SK-N-SH treated with all-trans-retinoic acid at 6 μM for 48 hours (cell line): ENCODE measurements around the gene FAM117A.

Experiments used
- ATAC-seq: fragments of 200-7000 bp; cut with Tn5 transposase; 3 replicates; pipeline ENCODE4 v1.9.1; 2020; ENCODE audit warnings: mild to moderate bottlenecking, moderate library complexity
- ARNTL ChIP-seq: fragments of 450-650 bp; formaldehyde crosslinking; IDR thresholded peaks from 2 replicates; pipeline ENCODE4 v1.5.0; 2020; ENCODE audit warnings: low read depth, mild to moderate bottlenecking, moderate library complexity, borderline replicate concordance
- BACH2 ChIP-seq: fragments of 250-450 bp; sonication (Bioruptor Pico); IDR thresholded peaks from 2 replicates; pipeline ENCODE4 v1.9.0; 2021; ENCODE audit warnings: mild to moderate bottlenecking, borderline replicate concordance
- CSDC2 ChIP-seq: fragments of 250-450 bp; sonication (Bioruptor Pico); IDR thresholded peaks from 2 replicates; pipeline ENCODE4 v1.5.0; 2020; ENCODE audit warnings: mild to moderate bottlenecking, moderate library complexity
- ESRRG ChIP-seq: fragments of 250-450 bp; sonication (Bioruptor Pico); IDR thresholded peaks from 2 replicates; pipeline ENCODE4 v1.6.1; 2021; ENCODE audit warnings: mild to moderate bottlenecking
- GLIS3 ChIP-seq: fragments of 250-450 bp; sonication (Bioruptor Pico); IDR thresholded peaks from 2 replicates; pipeline ENCODE4 v1.5.0; 2020; ENCODE audit warnings: mild to moderate bottlenecking, moderate library complexity
- ISL1 ChIP-seq: fragments of 250-450 bp; sonication (Bioruptor Pico); IDR thresholded peaks from 2 replicates; pipeline ENCODE4 v2.1.2; 2022; ENCODE audit warnings: mild to moderate bottlenecking, moderate library complexity
- OSR1 ChIP-seq: fragments of 250-450 bp; sonication (Bioruptor Pico); IDR thresholded peaks from 2 replicates; pipeline ENCODE4 v1.8.0; 2022; ENCODE audit warnings: moderate library complexity, mild to moderate bottlenecking, inconsistent platforms
- PPARA ChIP-seq: fragments of 250-450 bp; sonication (Bioruptor Pico); IDR thresholded peaks from 2 replicates; pipeline ENCODE4 v1.5.0; 2020; ENCODE audit warnings: mild to moderate bottlenecking, borderline replicate concordance
- RARB ChIP-seq: fragments of 250-450 bp; sonication (Bioruptor Pico); IDR thresholded peaks from 2 replicates; pipeline ENCODE4 v1.8.0; 2021; ENCODE audit warnings: mild to moderate bottlenecking, moderate library complexity
- SNAI2 ChIP-seq: fragments of 250-450 bp; sonication (Bioruptor Pico); IDR thresholded peaks from 2 replicates; pipeline ENCODE4 v1.5.0; 2020; ENCODE audit warnings: mild to moderate bottlenecking, moderate library complexity
- TCF4 ChIP-seq: fragments of 250-450 bp; sonication (Bioruptor Pico); IDR thresholded peaks from 2 replicates; pipeline ENCODE4 v1.8.0; 2021; ENCODE audit warnings: mild to moderate bottlenecking, moderate library complexity, borderline replicate concordance
- ZC3H10 ChIP-seq: fragments of 250-450 bp; sonication (Bioruptor Pico); IDR thresholded peaks from 2 replicates; pipeline ENCODE4 v1.5.1; 2021; ENCODE audit warnings: mild to moderate bottlenecking, moderate library complexity
- ZFP3 ChIP-seq: fragments of 250-450 bp; sonication (Bioruptor Pico); IDR thresholded peaks from 2 replicates; pipeline ENCODE4 v1.5.0; 2020; ENCODE audit warnings: mild to moderate bottlenecking, moderate library complexity
- ZFP30 ChIP-seq: fragments of 450-650 bp; formaldehyde crosslinking; IDR thresholded peaks from 2 replicates; pipeline ENCODE4 v1.5.0; 2022; ENCODE audit warnings: mild to moderate bottlenecking, moderate library complexity
- ZNF565 ChIP-seq: fragments of 450-650 bp; formaldehyde crosslinking; conservative IDR thresholded peaks from 2 replicates; pipeline ENCODE4 v1.5.0; 2020; ENCODE audit warnings: low read depth, mild to moderate bottlenecking, moderate library complexity
- ZNF70 ChIP-seq: fragments of 450-650 bp; formaldehyde crosslinking; IDR thresholded peaks from 2 replicates; pipeline ENCODE4 v1.5.0; 2020; ENCODE audit warnings: mild to moderate bottlenecking, moderate library complexity
- ZNF8 ChIP-seq: fragments of 450-650 bp; formaldehyde crosslinking; IDR thresholded peaks from 2 replicates; pipeline ENCODE4 v1.5.0; 2020; ENCODE audit warnings: mild to moderate bottlenecking, moderate library complexity
- TF ChIP-seq, protein P1 (sequence below): fragments of 250-450 bp; sonication (Bioruptor Pico); IDR thresholded peaks from 2 replicates; pipeline ENCODE4 v1.5.1; 2020; ENCODE audit warnings: low read depth, mild to moderate bottlenecking, moderate library complexity
- TF ChIP-seq, protein P2 (sequence below): fragments of 250-450 bp; sonication (Bioruptor Pico); IDR thresholded peaks from 2 replicates; pipeline ENCODE4 v1.5.1; 2021; ENCODE audit warnings: mild to moderate bottlenecking, moderate library complexity
- TF ChIP-seq, protein P3 (sequence below): fragments of 250-450 bp; sonication (Bioruptor Pico); IDR thresholded peaks from 2 replicates; pipeline ENCODE4 v1.5.0; 2020; ENCODE audit warnings: mild to moderate bottlenecking, moderate library complexity
- TF ChIP-seq, protein P4 (sequence below): fragments of 250-450 bp; sonication (Bioruptor Pico); IDR thresholded peaks from 2 replicates; pipeline ENCODE4 v1.8.0; 2021; ENCODE audit warnings: low read depth, mild to moderate bottlenecking, moderate library complexity, borderline replicate concordance

FAM117A gene

DNA sequence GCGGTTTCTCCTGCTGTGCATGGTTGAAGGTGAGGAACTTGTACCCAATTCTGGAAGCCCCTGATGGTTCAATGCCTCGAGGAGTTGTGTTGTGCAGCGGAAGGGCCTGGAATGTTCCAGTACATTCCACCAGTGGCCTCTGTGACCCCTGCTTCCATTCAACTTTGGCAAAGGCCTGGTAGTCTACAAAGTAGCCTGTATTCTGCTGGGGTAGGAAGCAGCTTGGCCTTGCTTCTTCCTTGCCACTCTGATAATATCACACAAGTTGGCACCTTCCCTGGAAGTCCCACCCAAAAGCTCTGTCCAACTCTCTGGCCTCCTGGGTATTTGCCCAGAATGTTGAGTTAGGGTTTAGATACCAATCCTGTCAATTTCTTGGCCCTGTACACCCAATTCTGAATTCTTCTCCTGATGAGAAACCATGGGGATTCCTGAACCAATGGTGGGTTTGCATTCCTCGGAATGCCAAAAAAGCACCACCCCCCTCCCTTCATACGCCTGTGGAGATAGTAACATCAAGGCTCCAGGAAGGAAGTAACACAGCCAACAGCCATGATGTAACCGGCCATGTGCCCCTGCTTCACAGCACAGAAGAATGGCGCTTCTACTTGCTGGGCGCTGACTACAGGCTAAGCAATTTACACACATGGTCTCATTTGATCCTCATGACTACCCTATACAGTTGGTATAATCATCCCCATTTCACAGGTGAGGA, 11.8 kb upstream of the FAM117A start:
- TF ChIP-seq ZFP30 (CRISPR knock-in tag) = no peak
- no peak for TF ChIP-seq ESRRG (CRISPR knock-in tag)
- TF ChIP-seq ZC3H10 = no peak
- no peak for TF ChIP-seq BACH2 (CRISPR knock-in tag)
- no peak for TF ChIP-seq GLIS3 (CRISPR knock-in tag)
- no peak for TF ChIP-seq RARB
- TF ChIP-seq, all 23 proteins: peak for 0
- ATAC-seq = no peak

DNA sequence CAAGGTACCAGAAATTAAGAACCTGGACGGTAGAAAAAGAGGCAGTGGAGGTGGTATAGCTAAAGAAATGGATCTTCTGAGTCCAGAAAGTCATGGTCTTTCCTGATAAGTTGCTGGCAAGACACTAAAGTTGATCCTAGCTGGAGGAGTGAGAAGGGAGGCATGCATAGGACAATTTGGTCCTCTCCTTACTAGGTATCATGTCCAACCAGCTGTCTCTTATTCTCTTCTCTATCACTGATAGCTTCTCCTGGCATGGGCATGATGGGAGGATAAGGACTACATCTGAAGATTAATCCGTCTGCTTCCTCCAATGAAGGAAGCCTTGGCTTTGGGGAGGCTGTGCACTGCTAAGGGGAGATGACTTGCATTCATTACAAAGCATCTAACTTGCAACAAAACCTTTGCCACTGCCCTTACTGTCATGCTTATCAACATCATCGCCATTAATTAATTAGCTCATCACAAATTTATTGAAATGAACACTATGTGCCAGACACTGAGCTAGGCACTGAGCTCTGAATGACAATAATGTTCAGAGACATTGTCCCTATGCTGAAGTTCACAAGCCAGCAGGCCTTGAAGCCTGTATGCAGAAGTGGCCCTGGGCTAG, 3.1 kb upstream of the FAM117A start:
- ATAC-seq = no peak
- TF ChIP-seq ZNF565 (CRISPR knock-in tag) (no peak), OSR1 (CRISPR knock-in tag) (no peak), PPARA (CRISPR knock-in tag) (no peak), GLIS3 (CRISPR knock-in tag) (no peak), BACH2 (CRISPR knock-in tag) (no peak)

DNA sequence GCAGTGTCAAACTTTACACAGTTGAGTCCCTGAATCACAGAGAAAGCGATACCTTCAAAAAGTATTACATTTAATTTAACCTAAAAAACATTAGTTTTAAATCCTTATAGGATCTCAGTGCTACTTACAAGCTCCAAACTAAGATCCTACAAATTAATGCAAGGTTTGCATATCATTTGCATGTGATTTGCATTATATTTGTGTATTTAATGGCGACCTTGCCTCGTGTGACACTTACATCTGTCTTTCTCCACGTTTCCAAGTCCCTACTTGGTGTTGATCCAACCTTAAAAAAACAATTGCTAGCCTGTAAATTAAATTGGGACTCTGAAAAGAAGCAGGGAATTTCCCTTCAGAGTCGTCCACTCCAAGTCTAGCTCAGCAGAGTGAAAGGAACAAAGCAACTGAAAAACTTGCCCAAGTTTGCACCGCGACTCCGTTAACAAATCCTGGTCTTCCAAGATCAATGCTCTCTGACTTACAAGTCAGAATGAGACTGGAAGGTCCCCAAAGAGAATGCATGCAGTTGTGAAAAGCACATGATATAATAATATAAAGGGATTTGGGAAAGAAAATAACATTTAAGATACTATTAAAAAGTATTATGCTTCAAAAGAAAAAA, 739 bp upstream of the FAM117A start:
- ATAC-seq = no peak
- TF ChIP-seq, protein P1, sequence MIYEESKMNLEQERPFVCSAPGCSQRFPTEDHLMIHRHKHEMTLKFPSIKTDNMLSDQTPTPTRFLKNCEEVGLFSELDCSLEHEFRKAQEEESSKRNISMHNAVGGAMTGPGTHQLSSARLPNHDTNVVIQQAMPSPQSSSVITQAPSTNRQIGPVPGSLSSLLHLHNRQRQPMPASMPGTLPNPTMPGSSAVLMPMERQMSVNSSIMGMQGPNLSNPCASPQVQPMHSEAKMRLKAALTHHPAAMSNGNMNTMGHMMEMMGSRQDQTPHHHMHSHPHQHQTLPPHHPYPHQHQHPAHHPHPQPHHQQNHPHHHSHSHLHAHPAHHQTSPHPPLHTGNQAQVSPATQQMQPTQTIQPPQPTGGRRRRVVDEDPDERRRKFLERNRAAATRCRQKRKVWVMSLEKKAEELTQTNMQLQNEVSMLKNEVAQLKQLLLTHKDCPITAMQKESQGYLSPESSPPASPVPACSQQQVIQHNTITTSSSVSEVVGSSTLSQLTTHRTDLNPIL (CRISPR knock-in tag) = no peak
- TF ChIP-seq RARB = no peak
- no peak for TF ChIP-seq ZC3H10
- TF ChIP-seq BACH2 (CRISPR knock-in tag) = no peak
- TF ChIP-seq ZNF70 = no peak
- TF ChIP-seq SNAI2 (CRISPR knock-in tag) = no peak
- TF ChIP-seq, protein P2, sequence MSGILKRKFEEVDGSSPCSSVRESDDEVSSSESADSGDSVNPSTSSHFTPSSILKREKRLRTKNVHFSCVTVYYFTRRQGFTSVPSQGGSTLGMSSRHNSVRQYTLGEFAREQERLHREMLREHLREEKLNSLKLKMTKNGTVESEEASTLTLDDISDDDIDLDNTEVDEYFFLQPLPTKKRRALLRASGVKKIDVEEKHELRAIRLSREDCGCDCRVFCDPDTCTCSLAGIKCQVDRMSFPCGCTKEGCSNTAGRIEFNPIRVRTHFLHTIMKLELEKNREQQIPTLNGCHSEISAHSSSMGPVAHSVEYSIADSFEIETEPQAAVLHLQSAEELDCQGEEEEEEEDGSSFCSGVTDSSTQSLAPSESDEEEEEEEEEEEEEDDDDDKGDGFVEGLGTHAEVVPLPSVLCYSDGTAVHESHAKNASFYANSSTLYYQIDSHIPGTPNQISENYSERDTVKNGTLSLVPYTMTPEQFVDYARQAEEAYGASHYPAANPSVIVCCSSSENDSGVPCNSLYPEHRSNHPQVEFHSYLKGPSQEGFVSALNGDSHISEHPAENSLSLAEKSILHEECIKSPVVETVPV (CRISPR knock-in tag) = no peak
- TF ChIP-seq ISL1 (CRISPR knock-in tag) = no peak
- no peak for TF ChIP-seq ESRRG (CRISPR knock-in tag)
- no peak for TF ChIP-seq TCF4 (CRISPR knock-in tag)
- no peak for TF ChIP-seq CSDC2
- TF ChIP-seq ZFP30 (CRISPR knock-in tag) = no peak
- TF ChIP-seq, protein P3, sequence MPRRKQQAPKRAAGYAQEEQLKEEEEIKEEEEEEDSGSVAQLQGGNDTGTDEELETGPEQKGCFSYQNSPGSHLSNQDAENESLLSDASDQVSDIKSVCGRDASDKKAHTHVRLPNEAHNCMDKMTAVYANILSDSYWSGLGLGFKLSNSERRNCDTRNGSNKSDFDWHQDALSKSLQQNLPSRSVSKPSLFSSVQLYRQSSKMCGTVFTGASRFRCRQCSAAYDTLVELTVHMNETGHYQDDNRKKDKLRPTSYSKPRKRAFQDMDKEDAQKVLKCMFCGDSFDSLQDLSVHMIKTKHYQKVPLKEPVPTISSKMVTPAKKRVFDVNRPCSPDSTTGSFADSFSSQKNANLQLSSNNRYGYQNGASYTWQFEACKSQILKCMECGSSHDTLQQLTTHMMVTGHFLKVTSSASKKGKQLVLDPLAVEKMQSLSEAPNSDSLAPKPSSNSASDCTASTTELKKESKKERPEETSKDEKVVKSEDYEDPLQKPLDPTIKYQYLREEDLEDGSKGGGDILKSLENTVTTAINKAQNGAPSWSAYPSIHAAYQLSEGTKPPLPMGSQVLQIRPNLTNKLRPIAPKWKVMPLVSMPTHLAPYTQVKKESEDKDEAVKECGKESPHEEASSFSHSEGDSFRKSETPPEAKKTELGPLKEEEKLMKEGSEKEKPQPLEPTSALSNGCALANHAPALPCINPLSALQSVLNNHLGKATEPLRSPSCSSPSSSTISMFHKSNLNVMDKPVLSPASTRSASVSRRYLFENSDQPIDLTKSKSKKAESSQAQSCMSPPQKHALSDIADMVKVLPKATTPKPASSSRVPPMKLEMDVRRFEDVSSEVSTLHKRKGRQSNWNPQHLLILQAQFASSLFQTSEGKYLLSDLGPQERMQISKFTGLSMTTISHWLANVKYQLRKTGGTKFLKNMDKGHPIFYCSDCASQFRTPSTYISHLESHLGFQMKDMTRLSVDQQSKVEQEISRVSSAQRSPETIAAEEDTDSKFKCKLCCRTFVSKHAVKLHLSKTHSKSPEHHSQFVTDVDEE (CRISPR knock-in tag) = no peak
- TF ChIP-seq PPARA (CRISPR knock-in tag) = no peak
- TF ChIP-seq, protein P4, sequence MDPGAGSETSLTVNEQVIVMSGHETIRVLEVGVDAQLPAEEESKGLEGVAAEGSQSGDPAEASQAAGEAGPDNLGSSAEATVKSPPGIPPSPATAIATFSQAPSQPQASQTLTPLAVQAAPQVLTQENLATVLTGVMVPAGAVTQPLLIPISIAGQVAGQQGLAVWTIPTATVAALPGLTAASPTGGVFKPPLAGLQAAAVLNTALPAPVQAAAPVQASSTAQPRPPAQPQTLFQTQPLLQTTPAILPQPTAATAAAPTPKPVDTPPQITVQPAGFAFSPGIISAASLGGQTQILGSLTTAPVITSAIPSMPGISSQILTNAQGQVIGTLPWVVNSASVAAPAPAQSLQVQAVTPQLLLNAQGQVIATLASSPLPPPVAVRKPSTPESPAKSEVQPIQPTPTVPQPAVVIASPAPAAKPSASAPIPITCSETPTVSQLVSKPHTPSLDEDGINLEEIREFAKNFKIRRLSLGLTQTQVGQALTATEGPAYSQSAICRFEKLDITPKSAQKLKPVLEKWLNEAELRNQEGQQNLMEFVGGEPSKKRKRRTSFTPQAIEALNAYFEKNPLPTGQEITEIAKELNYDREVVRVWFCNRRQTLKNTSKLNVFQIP (CRISPR knock-in tag) = no peak
- TF ChIP-seq ZFP3 (CRISPR knock-in tag) = no peak
- TF ChIP-seq ZNF8 (CRISPR knock-in tag) = no peak
- TF ChIP-seq ARNTL (CRISPR knock-in tag) = no peak
- TF ChIP-seq OSR1 (CRISPR knock-in tag) = no peak
